Stomach smooth muscle (tissue), 2 donors: ENCODE results near the gene PTPRG.
A peak's percentile ranks its signal among the peaks of the same experiment; 100 is the strongest.

Experiments used
- H3K27ac ChIP-seq: one replicate; pipeline ENCODE4 v1.7.0; 2013; ENCODE audit warnings: mild to moderate bottlenecking, low read length, inconsistent platforms
- H3K27me3 ChIP-seq, 2 donors: one replicate each; pipeline ENCODE4 v1.7.0; 2013; ENCODE audit warnings: low read length in 2 of 2; ENCODE audit not compliant: insufficient read depth in 2 of 2, control insufficient read depth in 1 of 2
- H3K36me3 ChIP-seq, 2 donors: one replicate each; pipeline ENCODE4 v1.7.0; 2013; ENCODE audit warnings: low read length in 2 of 2; ENCODE audit not compliant: control insufficient read depth in 2 of 2, insufficient read depth in 2 of 2
- H3K4me1 ChIP-seq: one replicate; pipeline ENCODE4 v1.7.0; 2013; ENCODE audit warnings: low read length; ENCODE audit not compliant: control insufficient read depth, insufficient read depth
- H3K4me3 ChIP-seq, 2 donors: one replicate each; pipeline ENCODE4 v1.7.0; 2013; ENCODE audit warnings: low read length in 2 of 2
- H3K9ac ChIP-seq, 2 donors: one replicate each; pipeline ENCODE4 v1.7.0; 2013; ENCODE audit warnings: low read length in 2 of 2, mild to moderate bottlenecking in 1 of 2
- H3K9me3 ChIP-seq, 2 donors: one replicate each; pipeline ENCODE4 v1.7.0; 2013; ENCODE audit warnings: low read length in 2 of 2; ENCODE audit not compliant: control insufficient read depth in 2 of 2
- donor health status: healthy.
- donor health status: Pancreatic carcinoma.

PTPRG gene

GRCh38 chr3:61562721-61563312 lies 1.4 kb downstream of the PTPRG start:
- no peaks in the 10 kb centered on the region for H3K27me3 ChIP-seq
- peak overlapping the region; percentile 89 to 90 for H3K4me3 ChIP-seq
- H3K9me3 ChIP-seq = peaks cover 0 to 3% of the 10 kb centered on the region in 2 donors
- peak overlapping the region; percentile 91 for H3K27ac ChIP-seq
- H3K9ac ChIP-seq = peak overlapping the region; percentile 68 to 77
- peaks cover 20% of the 10 kb centered on the region for H3K4me1 ChIP-seq
- H3K36me3 ChIP-seq = no peaks in the 10 kb centered on the region

- no peaks in the 10 kb centered on the region for H3K9me3 ChIP-seq
- H3K27me3 ChIP-seq = no peaks in the 10 kb centered on the region
- H3K4me3 ChIP-seq = peak overlapping the region; percentile 89 to 90
- peak overlapping the region; percentile 68 for H3K9ac ChIP-seq
- H3K4me1 ChIP-seq = peaks cover 20% of the 10 kb centered on the region
- no peaks in the 10 kb centered on the region for H3K36me3 ChIP-seq
- peak overlapping the region; percentile 91 for H3K27ac ChIP-seq
Measured at GRCh38 chr3:61563313-61564271, 2.2 kb downstream of the PTPRG start.

DNA sequence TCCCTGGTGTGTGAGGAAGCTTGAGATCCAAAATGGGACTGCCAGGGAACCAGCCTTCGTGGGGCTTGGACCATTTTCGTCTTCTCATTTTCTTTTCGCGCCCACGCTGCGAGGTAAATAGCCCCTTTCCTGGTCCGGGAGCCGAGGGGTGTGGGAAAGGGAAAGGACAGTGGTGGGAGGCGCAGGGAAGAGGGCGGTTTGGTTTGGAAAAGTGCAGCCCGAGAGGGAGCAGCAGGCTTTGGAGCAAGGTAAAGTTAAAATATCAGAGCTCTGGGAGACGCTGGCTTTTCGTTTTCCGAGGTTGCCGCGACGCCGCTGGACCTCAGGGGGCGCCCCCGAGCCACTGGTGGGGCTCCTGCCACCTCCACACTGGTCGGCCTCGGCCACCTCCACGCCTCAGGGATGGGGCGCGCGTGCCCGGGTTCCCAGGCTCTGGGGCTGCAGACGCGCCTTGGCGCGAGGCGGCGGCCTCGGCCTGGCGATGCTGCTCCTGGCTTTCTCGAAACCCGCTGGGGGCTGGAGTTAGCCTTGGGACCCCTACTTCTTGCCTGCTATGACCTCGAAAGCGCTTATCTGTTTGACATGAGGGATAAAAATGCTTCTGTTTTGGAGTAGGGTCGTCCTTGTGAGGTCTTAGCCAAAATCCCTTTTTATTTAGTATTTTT lies 3.2 kb downstream of the PTPRG start:
- Histone ChIP-seq H3K4me3 (peak overlapping the region; percentile 89 to 90), H3K27me3 (no peaks in the 10 kb centered on the region), H3K9ac (peak overlapping the region; percentile 60 to 68), H3K4me1 (peaks cover 20% of the 10 kb centered on the region), H3K36me3 (no peaks in the 10 kb centered on the region), H3K9me3 (no peaks in the 10 kb centered on the region), H3K27ac (peak overlapping the region; percentile 58)

GRCh38 chr3:61565569-61565968 lies 4.2 kb downstream of the PTPRG start:
- Histone ChIP-seq H3K27ac (no peak overlapping the region), H3K27me3 (no peaks in the 10 kb centered on the region), H3K4me1 (peaks cover 16% of the 10 kb centered on the region), H3K4me3 (no peak overlapping the region), H3K9ac (no peak overlapping the region), H3K9me3 (no peaks in the 10 kb centered on the region), H3K36me3 (no peaks in the 10 kb centered on the region)

- Histone ChIP-seq H3K27ac (no peak overlapping the region), H3K9ac (no peak overlapping the region), H3K9me3 (no peaks in the 10 kb centered on the region), H3K27me3 (no peaks in the 10 kb centered on the region), H3K4me3 (no peak overlapping the region), H3K36me3 (no peaks in the 10 kb centered on the region), H3K4me1 (peaks cover 14% of the 10 kb centered on the region)
Measured at GRCh38 chr3:61568127-61568526, 6.8 kb downstream of the PTPRG start.

DNA sequence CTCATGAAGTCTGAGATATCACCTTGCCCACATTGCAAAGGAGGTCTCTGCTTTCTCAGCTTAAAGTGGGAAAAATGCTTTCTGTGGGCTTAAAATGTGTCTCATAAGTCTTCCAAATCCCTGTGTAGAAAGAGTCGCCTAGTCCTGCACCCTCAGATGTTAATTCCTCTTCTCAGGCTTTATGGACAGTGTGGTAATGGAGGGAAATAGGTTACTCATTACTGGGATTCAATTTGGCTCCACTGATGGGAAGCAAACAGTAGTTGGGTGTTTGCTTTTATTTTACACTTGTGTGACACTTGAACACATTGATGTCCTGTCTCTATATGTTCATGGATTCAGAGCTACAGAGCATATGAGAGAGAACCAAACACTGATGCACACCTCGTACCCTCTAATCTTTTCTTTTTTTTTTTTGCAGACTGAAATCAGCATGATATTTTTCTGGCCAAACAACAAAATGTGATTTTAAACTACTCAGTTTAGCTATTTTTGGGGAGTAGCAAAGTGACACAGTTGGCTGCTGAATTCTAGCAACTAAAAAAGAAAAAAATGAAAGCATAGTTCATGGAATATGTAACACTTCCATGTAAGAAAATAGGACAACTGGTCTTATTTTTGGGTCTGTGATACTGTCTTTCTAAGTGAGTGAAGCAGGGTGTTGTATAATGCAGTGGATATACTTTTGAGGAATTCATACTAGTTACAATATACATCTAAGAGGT lies 8.6 kb downstream of the PTPRG start:
- Histone ChIP-seq H3K27me3 (no peaks in the 10 kb centered on the region), H3K27ac (no peak overlapping the region), H3K9ac (no peak overlapping the region), H3K4me1 (peaks cover 4% of the 10 kb centered on the region), H3K9me3 (no peaks in the 10 kb centered on the region), H3K4me3 (no peak overlapping the region), H3K36me3 (no peaks in the 10 kb centered on the region)

DNA sequence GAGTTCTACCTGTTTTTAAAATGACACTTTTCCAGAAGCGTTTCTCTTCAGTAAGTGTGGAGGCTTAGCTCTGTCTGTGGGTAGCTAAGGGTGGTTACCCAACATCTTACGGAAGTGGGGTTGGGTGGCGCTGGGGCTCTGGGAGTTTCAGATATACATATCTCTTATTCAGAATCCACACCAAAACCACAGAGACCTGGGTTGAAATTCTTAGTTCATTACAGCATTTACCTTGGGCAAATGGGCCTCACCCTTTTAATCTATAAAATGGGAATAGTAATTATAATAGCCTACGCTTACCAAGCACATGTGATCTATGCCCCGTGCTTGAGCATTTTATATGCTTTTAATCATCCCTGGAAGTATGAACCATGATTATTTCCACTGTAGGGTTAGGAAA lies 9.4 kb downstream of the PTPRG start:
- Histone ChIP-seq H3K4me1 (peaks cover 3% of the 10 kb centered on the region), H3K9ac (no peak overlapping the region), H3K27ac (no peak overlapping the region), H3K27me3 (no peaks in the 10 kb centered on the region), H3K4me3 (no peak overlapping the region), H3K36me3 (no peaks in the 10 kb centered on the region), H3K9me3 (no peaks in the 10 kb centered on the region)

DNA sequence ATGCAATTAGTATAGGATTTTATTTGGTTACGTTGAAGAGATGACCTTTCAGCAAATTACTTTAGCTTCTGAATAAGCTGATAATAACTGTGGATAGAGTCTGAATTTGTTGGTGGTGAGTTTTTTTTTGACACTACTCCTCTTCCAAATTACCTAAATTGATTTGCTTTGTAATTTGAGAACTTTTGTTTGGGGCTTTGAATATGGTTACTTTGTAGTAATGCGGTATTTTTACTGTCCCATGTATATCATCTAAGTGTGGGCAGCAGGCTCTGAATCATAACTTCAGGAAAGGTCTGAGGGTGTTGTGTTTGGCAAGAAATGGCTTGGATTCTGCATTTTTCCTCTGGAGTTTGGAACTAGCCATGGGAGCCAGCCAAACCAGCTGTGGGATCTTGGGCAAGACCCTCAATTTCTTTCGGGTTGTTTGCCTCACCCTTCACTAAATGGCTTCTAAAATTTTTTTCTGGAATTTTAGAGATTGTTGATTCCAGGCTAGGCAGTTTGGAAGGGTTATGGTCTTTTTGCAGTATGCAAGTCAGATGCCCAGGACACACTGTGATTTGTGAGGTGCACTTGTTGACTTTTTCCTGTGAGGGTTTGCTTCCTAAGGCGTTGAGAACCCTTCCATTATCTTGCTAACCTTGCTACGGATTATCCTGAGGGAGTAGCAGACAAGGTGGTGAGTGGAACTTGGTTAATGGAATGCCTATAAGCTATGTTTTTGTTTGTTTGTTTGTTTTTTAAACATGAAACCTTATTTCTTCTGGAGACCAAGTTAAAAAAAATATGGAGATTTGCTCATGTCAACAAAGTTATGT lies 10.4 kb downstream of the PTPRG start:
- Histone ChIP-seq H3K9ac (no peak overlapping the region), H3K36me3 (no peaks in the 10 kb centered on the region), H3K4me3 (no peak overlapping the region), H3K4me1 (peaks cover 3% of the 10 kb centered on the region), H3K27ac (no peak overlapping the region), H3K27me3 (no peaks in the 10 kb centered on the region), H3K9me3 (no peaks in the 10 kb centered on the region)

DNA sequence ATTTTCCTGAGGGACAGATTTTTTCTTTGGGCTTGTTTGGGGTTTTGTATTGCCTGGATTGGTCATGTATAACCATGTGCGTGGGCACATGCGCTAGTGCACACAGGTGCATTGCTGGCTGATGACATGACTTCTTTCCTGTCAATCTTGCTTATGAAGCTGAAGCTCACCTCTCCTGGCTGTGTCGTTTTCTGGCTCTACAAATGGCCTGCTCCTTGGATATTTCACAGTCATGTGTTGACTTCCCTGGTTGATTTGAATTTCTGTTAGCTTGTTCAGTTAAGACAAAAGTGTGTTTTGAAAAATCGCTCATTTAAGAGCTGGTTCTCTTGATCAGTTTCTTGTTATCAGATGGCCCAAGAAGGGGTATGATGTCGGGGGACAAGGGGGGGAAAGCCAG lies 11.5 kb downstream of the PTPRG start:
- H3K9me3 ChIP-seq = no peaks in the 10 kb centered on the region
- no peak overlapping the region for H3K9ac ChIP-seq
- no peaks in the 10 kb centered on the region for H3K36me3 ChIP-seq
- no peak overlapping the region for H3K27ac ChIP-seq
- no peaks in the 10 kb centered on the region for H3K27me3 ChIP-seq
- H3K4me3 ChIP-seq = no peak overlapping the region
- H3K4me1 ChIP-seq = peaks cover 2% of the 10 kb centered on the region

DNA sequence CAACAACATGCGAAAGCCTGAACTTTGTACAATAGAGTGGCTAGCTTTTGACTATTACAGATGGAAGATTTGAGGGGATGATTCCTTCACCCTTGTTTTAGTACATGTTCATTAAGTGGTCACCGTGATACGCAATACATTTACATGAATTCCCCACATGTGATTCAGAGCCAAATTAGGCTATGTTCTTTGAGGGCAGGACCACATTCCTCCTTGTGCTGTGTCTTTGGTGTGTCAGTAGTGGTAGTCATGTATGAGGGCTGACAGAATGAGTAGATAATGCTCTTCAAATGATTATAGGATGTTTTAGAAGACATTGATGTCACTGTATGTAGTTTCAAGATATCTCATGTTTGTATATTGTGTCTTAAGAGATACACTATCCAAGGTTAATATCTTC lies 12.1 kb downstream of the PTPRG start:
- H3K4me3 ChIP-seq = no peak overlapping the region
- no peaks in the 10 kb centered on the region for H3K9me3 ChIP-seq
- H3K36me3 ChIP-seq = no peaks in the 10 kb centered on the region
- H3K27ac ChIP-seq = no peak overlapping the region
- peaks cover 6% of the 10 kb centered on the region for H3K4me1 ChIP-seq
- no peak overlapping the region for H3K9ac ChIP-seq
- no peaks in the 10 kb centered on the region for H3K27me3 ChIP-seq
